ENCODE data around the gene SCGB1D2. TPM values are rescaled to one million over a fixed set of nuclear protein-coding genes. Genes with fewer than 3 reads are reported as not detected.

The SCGB1D2 gene
- total RNA-seq, 1 donor from 2014 or later, result not detected

DNA sequence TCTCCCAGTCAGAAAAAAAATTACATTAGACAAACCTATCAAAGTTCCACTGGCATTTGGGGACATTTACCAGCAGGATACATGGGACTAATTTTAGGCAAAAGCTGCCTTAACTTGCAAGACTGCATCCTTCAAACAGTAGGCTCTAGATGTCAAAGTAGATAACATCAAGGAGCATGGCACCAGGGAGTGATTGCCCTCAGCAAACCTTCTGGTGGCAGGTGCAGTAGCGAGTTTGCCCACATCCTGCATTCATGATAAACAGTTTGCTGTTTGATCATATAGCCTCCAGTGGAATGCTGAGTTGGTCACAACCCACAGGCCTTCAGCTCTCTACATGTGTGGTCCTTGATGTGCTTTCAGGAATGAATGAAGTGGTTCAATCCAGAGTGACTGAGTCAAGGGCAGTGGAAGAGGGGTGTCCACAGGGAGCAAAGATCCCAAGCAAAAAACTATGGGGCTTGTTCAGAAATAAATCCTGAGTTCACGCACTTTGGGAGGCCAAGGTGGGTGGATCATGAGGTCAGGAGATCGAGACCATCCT is 12.0 kb downstream of the SCGB1D2 start:
- intact Hi-C loops (cut with DNase I), result no loop called here
- no peak for DNase-seq (ENCODE audit: low spot score)

DNA sequence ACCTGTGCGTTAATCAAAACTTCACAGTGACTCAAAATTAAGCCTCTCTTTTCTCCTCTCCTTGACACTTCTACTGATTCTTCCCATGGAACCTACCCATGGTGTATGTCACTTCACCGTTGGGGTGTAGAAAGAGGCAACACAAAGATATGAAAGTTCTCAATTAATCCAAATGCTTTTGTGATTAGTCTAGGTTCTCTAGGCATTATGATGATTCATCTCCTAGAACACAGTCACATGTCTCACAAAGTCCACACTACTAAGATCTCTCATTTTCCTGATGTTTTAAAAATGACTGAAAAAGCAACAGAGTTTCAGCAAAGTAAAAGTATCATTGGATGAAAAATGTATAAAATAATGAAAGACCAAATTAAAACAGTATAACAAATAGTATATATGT is 14.2 kb downstream of the SCGB1D2 start:
- DNase-seq (ENCODE audit: low spot score), result no peak
- intact Hi-C loops (cut with DNase I), result no loop called here

DNA sequence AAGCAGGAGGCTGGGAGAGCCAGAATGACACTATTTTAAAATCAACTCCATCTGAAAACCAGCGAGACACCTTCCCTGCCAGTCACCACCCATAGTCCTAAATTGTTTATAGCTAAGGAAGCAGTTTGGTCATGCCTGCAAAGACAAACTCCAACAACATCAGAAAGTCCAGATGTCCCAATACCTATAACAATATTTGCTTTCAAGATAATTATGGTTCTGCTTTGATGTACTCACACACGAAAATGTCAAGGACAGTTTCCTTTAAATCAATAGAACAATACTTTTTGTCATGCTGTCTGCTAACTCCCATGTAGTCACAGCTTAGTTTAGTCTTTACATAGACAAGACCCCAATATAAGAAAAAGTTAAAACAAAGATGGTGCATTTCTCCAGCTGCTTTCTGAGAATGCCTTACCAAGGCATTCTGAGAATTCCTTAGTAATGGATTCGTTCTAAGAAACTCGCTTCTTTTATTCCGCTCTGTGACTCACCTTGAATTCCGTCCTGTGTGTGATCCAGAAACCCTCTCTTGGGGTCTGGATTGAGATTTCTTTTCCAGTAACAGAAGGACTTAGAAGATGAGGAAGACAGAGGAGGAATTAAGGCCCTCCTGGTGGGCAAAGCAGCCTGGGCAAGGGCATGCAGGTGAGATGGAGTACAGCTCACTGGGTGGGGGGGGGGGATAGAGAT is 18.4 kb downstream of the SCGB1D2 start:
- intact Hi-C loops (cut with DNase I), result no loop called here
- no peak for DNase-seq (ENCODE audit: low spot score)

DNA sequence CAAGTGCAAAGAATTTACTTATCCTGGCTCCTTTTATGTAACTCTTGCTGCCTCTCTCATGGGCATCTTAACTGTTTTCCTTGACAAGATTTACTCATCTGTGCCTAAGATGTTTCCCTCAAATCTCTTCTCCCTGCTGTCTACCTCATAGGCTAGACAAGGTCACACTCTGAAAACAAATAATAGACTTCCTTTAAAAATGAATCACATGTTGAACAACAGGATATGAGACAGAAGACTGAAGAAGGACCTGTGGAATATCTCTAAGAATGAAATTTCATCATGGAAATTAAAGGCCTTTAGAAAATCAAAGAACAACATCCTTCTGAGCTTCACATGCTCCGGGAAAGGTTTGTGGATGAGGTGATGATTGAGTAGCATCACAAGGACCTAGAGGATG is 22.0 kb downstream of the SCGB1D2 start:
- intact Hi-C loops (cut with DNase I), result no loop called here

DNA sequence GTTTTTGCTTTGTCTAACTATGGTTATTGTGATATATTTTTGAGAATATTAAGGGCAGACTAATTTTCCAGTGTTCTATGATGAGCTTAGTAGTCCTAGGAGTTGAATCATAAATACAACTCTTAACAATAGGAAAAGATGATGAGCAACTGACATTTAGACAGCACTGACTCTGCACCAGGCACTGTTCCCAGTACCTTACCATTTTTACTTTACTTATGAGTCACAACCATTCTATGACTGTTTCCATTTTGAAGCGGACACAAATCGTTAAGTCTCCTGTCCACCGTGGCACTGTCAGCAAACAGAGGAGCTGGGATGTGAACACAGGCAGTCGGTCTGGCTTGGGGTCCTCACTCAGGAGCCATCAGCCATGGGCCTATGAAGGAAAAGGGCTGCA is 24.5 kb downstream of the SCGB1D2 start:
- intact Hi-C loops (cut with DNase I), result no loop called here
- DNase-seq (ENCODE audit: low spot score), result no peak

More for the DNA sequence above, 22.0 kb downstream of the SCGB1D2 start:
- no peak for DNase-seq (ENCODE audit: low spot score)

DNA sequence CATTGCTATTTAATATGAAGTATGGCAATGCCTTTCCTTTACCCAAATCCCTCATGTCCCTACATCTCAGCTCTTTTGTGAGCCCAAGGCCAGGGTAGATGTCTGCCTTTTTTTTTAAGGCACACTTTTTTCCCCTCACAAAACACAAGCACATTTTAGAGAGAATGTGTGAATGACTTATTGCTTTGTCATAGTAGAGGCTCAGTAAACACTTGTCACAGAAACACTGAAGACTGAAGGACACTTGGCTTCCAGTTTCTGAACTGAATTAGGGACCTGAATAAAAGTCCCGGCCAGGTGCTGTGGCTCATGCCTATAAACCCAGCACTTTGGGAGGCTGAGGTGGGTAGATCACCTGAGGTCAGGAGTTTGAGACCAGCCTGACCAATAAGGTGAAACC is 25.0 kb downstream of the SCGB1D2 start:
- no peak for DNase-seq (ENCODE audit: low spot score)
- intact Hi-C loops (cut with DNase I), result no loop called here

DNA sequence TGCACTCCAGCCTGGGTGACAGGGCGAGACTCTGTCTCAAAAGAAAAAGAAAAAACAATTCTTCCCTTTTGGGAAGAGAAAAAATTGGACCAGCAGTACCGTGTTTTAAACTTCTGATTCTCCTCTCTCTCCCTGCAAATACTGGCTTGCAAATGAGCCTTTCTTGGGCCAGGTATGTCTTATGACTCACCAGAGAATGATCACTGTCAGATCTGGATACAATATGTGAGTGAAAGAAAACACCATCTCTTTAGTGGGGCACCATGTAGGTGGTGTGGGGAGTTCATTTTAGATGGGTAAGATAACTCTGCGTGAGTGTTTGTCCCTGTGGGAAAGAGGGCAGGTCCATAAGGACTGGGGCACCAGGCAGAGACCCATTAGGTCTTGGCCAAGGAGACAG is 25.5 kb downstream of the SCGB1D2 start:
- no peak for DNase-seq (ENCODE audit: low spot score)
- intact Hi-C loops (cut with DNase I), result no loop called here

DNA sequence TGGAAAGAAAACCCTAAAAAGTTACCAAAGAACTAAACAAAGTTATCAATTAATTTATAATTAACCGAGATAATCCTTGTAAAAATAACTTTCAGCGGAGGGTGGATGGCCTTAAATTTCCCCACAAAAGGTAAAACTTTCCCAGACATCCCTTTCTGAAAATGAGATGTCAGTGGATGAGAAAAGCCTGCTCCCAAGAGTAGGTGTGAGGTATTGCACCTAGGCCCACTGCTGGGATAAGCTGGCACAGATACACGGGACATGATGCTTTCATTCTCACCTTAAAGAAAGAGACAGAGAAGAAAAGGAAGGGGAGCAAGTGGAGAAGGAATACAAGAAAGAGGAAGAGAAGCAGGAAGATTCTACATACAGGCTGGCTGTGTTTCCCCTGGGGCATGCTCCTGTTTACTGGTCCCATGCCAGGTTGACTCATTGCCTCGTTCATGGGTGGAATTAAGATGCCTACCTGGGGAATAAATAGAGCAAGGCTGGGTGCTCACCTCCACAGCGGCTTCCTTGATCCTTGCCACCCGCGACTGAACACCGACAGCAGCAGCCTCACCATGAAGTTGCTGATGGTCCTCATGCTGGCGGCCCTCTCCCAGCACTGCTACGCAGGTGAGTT is 27.7 kb downstream of the SCGB1D2 start, which contains the start of gene SCGB2A2:
Gene SCGB2A2 (plus strand): TSS at position 505 of the 625 bp plus-strand sequence. CDS start 59 bp downstream, at position 564.
- intact Hi-C loops (cut with DNase I), result no loop called here
- no peak for DNase-seq (ENCODE audit: low spot score)

DNA sequence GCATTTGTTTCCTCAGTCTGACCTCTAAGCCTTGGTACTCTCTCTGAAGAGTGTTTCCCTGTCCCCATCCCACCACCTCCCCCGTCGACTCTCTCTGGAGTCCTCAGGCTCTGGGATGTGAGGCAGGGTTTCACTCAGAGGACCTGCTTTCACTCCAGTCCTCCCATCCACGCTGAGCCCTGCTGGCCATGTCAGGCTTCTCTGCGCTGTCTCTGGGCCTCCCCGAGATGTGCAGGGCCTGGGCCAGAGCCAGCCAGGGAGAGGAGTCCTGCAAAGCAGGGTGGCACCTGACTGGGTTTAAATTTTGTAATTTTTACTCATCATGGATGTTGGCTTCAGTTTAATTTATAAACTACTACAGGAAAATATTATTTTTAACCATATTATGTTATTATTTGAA is 31.2 kb downstream of the SCGB1D2 start:
- intact Hi-C loops (cut with DNase I), result no loop called here
- DNase-seq (ENCODE audit: low spot score), result no peak

DNA sequence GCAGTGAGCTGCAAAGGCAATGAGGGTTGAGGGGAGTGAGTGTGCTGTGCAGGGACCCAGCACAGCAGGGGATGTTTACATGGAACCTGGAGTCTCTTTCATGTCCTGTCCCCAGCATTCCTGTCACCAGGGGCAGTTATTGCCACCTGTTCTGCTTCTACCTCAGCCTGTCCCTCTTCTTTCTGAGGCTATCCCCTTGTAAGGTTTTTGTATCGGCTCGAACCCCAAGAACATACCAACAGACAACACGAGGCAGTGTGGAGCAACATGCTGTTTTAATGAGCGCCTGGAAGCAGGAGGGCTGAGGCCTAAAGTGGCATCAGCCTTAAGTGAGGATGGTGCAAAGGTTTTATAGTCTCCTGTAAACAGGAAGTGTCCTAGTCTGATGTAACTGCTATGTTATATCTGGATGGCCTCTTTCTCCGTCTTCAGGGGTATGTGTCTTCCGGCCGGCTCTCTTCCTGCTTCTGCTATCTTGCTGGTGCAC is 31.8 kb downstream of the SCGB1D2 start:
- DNase-seq (ENCODE audit: low spot score), result no peak

DNA sequence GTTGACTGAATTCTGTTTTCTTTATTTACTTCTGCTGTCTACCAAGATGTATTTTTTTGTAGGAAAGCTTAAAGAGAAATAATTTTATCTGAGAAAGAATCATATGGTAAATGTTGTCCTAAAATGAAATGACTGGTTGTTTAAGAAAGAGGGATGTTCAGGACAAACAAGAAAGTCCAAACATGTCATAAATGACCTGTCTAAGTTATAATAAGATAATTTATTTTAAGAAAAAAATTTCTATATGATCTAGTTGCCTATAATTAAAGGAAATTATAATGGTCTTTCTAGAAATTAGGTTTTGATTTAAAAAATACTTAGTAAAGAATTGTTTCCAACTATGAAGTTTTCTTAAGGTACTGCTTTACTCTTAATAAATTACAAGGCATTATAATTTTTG is 38.4 kb downstream of the SCGB1D2 start:
- DNase-seq (ENCODE audit: low spot score), result no peak
- intact Hi-C loops (cut with DNase I), result no loop called here

More for the DNA sequence above, 31.8 kb downstream of the SCGB1D2 start:
- intact Hi-C loops (cut with DNase I), result no loop called here

Other genes with a start within 250 kb of the SCGB1D2 start
- gene INCENP, start 118.2 kb upstream of the SCGB1D2 start, total RNA-seq, result 13.5 TPM
- gene SCGB1D1, start 52.0 kb upstream of the SCGB1D2 start, total RNA-seq, result not detected
- not detected for gene SCGB2A1, start 33.6 kb upstream of the SCGB1D2 start, total RNA-seq
- not detected for gene SCGB2A2, start 27.9 kb downstream of the SCGB1D2 start, total RNA-seq
- not detected for gene SCGB1D4, start 56.8 kb downstream of the SCGB1D2 start, total RNA-seq
- 9.2 TPM for gene ASRGL1, start 95.2 kb downstream of the SCGB1D2 start, total RNA-seq
- gene SCGB1A1, start 176.8 kb downstream of the SCGB1D2 start, total RNA-seq, result not detected